ENCODE data around the gene HMCN1. TPM values are rescaled to one million over a fixed set of nuclear protein-coding genes. Genes with fewer than 3 reads are reported as not detected.

Gene HMCN1
- total RNA-seq, 1 experiment from 2014 or later, result 0.12 TPM

DNA sequence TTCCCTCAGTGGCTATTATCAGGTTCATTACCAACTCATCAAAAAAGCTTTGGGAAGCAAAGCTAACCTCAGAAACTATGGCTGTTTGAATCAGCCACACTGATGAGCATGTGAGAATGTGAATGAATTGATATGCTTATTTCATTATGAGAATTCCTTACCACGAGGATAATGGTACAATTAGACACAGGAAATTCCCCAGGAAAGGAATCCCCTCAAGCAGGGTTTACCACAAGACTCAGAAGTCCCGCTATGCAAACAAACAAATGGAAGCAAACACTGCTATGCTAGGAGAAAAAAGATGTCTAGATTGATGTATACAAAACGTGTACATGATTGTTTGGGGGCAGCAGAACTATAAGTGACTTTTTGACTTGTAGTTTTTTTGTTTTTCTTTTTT lies 205.0 kb downstream of the HMCN1 start:
- no peak overlapping the region for H3K27ac Mint-ChIP-seq (ENCODE audit: low read depth, unreplicated experiment)
- no peak for DNase-seq (ENCODE audit: unreplicated experiment)
- TF ChIP-seq, protein P1, sequence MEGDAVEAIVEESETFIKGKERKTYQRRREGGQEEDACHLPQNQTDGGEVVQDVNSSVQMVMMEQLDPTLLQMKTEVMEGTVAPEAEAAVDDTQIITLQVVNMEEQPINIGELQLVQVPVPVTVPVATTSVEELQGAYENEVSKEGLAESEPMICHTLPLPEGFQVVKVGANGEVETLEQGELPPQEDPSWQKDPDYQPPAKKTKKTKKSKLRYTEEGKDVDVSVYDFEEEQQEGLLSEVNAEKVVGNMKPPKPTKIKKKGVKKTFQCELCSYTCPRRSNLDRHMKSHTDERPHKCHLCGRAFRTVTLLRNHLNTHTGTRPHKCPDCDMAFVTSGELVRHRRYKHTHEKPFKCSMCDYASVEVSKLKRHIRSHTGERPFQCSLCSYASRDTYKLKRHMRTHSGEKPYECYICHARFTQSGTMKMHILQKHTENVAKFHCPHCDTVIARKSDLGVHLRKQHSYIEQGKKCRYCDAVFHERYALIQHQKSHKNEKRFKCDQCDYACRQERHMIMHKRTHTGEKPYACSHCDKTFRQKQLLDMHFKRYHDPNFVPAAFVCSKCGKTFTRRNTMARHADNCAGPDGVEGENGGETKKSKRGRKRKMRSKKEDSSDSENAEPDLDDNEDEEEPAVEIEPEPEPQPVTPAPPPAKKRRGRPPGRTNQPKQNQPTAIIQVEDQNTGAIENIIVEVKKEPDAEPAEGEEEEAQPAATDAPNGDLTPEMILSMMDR (IDR thresholded peaks at IDR 0.05; ENCODE audit: unreplicated experiment), result no peak
- no TSS peak for BruUV-seq (replicated peaks)
- no peaks in the 10 kb centered on the region for H3K36me3 Mint-ChIP-seq (ENCODE audit: insufficient read depth, unreplicated experiment)
- peaks cover 10% of the 10 kb centered on the region for H3K4me1 Mint-ChIP-seq (ENCODE audit: insufficient read depth, unreplicated experiment)
- intact Hi-C loops (cut with micrococcal nuclease), result no loop called here
- H3K4me3 Mint-ChIP-seq (ENCODE audit: unreplicated experiment), result no peak overlapping the region
- H3K27me3 Mint-ChIP-seq (ENCODE audit: insufficient read depth, unreplicated experiment), result no peaks in the 10 kb centered on the region
- no peaks in the 10 kb centered on the region for H3K9me3 Mint-ChIP-seq (ENCODE audit: unreplicated experiment)
- ChIA-PET CTCF (interaction anchor here (0.6 to 0.7 kb wide), 3 partner anchors 169 to 1114 kb away, joined by 3 read pairs; no protein-coding TSS in a partner anchor), POLR2A (no interaction called here)

DNA sequence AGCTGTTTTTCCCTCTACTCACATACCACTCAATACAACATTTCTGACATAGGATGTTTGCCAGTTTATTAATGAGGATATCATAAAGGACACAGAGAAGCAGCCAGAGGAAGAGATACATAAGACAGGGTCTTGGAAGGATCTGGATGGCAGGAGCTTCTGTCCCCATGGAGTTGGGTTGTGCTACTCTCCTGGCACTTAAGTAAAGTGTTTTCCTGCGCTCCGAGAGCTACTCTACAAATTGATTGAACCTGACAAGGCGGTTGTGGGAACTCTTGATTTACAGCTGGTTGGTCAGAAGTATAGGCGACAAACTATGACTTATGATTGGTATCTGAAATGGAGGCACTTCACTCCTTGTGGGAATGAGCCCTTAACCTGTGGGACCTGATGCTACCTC lies 208.8 kb downstream of the HMCN1 start:
- Mint-ChIP-seq H3K9me3 (ENCODE audit: unreplicated experiment) (no peaks in the 10 kb centered on the region), H3K27ac (ENCODE audit: low read depth, unreplicated experiment) (no peak overlapping the region), H3K4me1 (ENCODE audit: insufficient read depth, unreplicated experiment) (no peaks in the 10 kb centered on the region), H3K27me3 (ENCODE audit: insufficient read depth, unreplicated experiment) (no peaks in the 10 kb centered on the region), H3K4me3 (ENCODE audit: unreplicated experiment) (no peak overlapping the region), H3K36me3 (ENCODE audit: insufficient read depth, unreplicated experiment) (no peaks in the 10 kb centered on the region)
- no TSS peak for BruUV-seq (replicated peaks)
- DNase-seq (ENCODE audit: unreplicated experiment), result no peak
- TF ChIP-seq, protein P1 (IDR thresholded peaks at IDR 0.05; ENCODE audit: unreplicated experiment), result no peak
- CTCF ChIA-PET, result interaction anchor here (0.6 to 1.1 kb wide), 3 partner anchors 15 to 222 kb away, joined by 3 to 4 read pairs (median 4); no protein-coding TSS in a partner anchor
- POLR2A ChIA-PET, result no interaction called here
- intact Hi-C loops (cut with micrococcal nuclease), result no loop called here

DNA sequence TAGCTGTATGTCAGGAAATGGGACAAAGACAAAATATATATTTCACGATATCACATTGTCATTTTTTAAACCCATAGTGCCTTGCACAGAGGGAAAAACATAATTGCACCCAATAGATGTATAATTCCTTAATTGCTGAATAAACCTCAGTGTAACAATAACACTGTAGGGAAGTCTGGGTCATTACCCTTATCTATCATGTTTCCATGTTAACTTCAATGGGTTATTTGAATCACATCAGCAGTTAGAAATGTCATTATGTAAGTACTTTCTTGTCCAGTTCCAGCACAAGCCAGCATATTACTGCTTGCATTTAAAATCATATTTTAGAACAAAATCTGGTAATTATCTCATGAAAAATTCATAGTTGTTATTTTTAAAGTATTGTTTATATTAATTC lies 222.7 kb downstream of the HMCN1 start:
- Mint-ChIP-seq H3K4me3 (ENCODE audit: unreplicated experiment) (no peak overlapping the region), H3K27ac (ENCODE audit: low read depth, unreplicated experiment) (no peak overlapping the region), H3K9me3 (ENCODE audit: unreplicated experiment) (no peaks in the 10 kb centered on the region), H3K27me3 (ENCODE audit: insufficient read depth, unreplicated experiment) (peaks cover 15% of the 10 kb centered on the region), H3K4me1 (ENCODE audit: insufficient read depth, unreplicated experiment) (peaks cover 5% of the 10 kb centered on the region), H3K36me3 (ENCODE audit: insufficient read depth, unreplicated experiment) (no peaks in the 10 kb centered on the region)
- ChIA-PET POLR2A (no interaction called here), CTCF (no interaction called here)
- no peak for DNase-seq (ENCODE audit: unreplicated experiment)
- TF ChIP-seq, protein P1 (IDR thresholded peaks at IDR 0.05; ENCODE audit: unreplicated experiment), result no peak
- intact Hi-C loops (cut with micrococcal nuclease), result no loop called here
- BruUV-seq (replicated peaks), result no TSS peak

DNA sequence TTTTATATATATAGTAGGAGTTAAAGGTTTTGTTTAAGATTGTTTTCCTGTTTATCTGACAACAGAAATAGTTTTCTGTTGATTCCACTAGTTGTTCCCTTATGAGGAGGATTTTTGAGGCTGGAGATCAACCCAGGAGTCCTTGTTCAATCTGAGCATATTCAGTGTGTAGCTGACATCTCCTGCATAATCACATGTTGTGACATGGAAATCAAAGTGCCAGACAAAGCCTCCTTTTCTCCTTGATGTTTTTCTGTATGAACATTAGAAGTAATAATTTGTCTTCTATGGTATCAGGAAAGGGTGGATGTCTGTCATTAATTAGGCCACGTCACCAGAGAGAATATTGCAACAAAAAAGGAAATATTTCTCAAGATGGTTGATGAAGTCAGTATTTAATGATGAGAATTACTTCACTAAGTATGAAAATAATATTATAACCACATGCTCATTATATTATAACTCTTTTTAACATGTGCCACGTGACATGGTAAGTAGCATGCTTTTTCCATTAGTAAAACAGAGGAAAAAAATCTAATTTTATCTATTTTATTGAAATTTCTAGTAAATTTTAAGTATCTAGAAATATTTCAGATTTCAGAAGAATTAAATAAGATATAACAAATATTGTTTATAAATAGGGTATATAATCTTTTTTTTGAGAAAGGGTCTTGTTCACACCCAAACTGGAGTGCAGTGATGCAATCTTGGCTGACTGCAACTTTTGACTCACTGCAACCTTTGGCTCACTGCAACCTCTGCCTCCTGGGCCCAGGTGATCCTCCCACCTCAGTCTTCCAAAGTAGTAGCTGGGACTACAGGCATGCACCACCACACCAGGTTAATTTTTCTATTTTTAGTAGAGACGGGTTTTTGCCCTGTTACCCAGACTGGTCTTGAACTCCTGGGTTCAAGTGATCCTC lies 223.5 kb downstream of the HMCN1 start:
- Mint-ChIP-seq H3K36me3 (ENCODE audit: insufficient read depth, unreplicated experiment) (no peaks in the 10 kb centered on the region), H3K27ac (ENCODE audit: low read depth, unreplicated experiment) (no peak overlapping the region), H3K9me3 (ENCODE audit: unreplicated experiment) (no peaks in the 10 kb centered on the region), H3K27me3 (ENCODE audit: insufficient read depth, unreplicated experiment) (peaks cover 8% of the 10 kb centered on the region), H3K4me3 (ENCODE audit: unreplicated experiment) (no peak overlapping the region), H3K4me1 (ENCODE audit: insufficient read depth, unreplicated experiment) (peaks cover 6% of the 10 kb centered on the region)
- CTCF ChIA-PET, result no interaction called here
- POLR2A ChIA-PET, result no interaction called here
- BruUV-seq (replicated peaks), result no TSS peak
- intact Hi-C loops (cut with micrococcal nuclease), result no loop called here
- TF ChIP-seq, protein P1 (IDR thresholded peaks at IDR 0.05; ENCODE audit: unreplicated experiment), result no peak
- DNase-seq (ENCODE audit: unreplicated experiment), result peak; percentile 35
